ENCODE measurements around the gene BIRC7.
"Not testable (repeated sequence)": the region's sequence is repeated elsewhere in the genome, so short reads cannot be mapped to it uniquely, and the experiment has no call there.

Gene BIRC7

DNA sequence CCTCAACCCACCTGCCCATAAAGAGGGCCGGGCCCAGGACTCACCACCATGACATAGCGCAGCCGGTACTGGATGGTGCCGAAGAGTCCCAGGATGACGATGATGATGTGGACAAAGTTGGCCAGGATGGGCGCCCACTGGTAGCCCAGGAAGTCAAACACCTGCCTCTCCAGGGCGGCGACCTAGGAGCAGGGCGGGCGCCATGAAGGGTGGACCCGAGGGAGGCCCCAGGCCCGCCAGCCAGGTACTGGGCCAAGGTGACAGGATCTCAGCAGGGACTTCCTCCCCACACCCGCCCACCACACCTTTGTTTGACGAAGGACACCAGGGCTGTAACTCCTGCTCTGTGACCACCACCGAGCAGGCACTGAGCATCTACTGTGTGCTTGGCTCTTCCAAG lies 14.2 kb downstream of the BIRC7 start:
- no peak for DNase-seq

DNA sequence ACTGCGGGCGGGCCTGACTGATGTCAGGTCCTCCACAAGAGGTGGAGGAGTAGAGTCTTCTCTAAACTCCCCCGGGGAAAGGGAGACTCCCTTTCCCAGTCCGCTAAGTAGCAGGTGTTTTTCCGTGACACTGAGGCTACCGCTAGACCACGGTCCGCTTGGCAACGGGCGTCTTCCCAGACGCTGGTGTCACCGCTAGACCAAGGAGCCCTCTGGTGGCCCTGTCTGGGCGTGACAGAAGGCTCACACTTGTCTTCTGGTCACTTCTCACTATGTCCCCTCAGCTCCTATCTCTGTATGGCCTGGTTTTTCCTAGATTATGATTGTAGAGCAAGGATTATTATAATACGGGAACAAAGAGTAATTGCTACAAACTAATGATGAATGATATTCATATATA lies 15.6 kb downstream of the BIRC7 start:
- not testable (repeated sequence) for DNase-seq

DNA sequence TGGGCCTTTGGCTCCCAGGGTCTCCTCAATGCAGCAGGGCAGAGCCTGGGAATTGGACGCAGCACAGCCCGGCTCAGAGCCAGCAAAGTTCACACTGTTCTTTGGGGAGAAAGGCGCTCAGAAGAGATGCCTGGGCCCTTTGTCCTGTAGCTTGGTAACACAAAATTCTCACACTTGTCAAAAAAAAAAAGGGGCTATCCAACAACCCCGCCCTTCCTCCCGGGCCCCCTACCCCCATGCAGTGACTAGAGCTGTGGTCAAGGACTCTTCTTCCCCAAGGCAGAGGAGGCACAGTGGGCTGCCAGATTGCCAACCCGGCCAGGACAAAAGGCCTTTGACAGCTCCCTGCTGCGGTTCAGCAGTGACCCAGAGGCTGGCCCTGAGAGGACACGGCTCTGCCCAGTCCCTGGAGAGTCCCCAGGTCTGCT lies 16.6 kb downstream of the BIRC7 start:
- no peak for DNase-seq

GRCh38 chr20:63253065-63253437 lies 17.3 kb downstream of the BIRC7 start:
- no peak for DNase-seq

GRCh38 chr20:63253438-63254231 lies 17.9 kb downstream of the BIRC7 start:
- DNase-seq = no peak

DNA sequence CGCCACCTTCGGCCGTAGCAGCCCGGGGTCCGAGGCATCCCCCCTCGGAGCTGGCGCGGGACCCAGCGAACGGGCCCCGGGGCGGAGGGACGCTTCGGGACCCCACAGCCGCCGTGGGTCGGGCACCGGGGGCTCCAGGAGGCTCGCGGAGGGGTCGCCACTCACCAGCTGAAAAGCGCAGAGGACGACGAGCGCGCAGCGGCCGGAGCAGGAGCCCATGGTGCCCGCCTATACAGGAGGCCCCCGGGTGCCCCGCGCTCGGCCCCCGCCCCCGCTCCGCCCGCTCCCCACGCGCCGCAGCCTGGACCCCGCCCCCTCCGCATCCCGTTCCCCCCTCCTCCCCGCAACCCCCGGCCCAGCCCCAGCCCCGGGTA lies 18.5 kb downstream of the BIRC7 start, which contains the start of gene NKAIN4:
Gene NKAIN4 (minus strand): TSS at position 232 of the 374 bp plus-strand sequence. CDS start 13 bp downstream, at position 219.
- DNase-seq = no peak

GRCh38 chr20:63254606-63255384 lies 19.1 kb downstream of the BIRC7 start:
- DNase-seq = no peak

DNA sequence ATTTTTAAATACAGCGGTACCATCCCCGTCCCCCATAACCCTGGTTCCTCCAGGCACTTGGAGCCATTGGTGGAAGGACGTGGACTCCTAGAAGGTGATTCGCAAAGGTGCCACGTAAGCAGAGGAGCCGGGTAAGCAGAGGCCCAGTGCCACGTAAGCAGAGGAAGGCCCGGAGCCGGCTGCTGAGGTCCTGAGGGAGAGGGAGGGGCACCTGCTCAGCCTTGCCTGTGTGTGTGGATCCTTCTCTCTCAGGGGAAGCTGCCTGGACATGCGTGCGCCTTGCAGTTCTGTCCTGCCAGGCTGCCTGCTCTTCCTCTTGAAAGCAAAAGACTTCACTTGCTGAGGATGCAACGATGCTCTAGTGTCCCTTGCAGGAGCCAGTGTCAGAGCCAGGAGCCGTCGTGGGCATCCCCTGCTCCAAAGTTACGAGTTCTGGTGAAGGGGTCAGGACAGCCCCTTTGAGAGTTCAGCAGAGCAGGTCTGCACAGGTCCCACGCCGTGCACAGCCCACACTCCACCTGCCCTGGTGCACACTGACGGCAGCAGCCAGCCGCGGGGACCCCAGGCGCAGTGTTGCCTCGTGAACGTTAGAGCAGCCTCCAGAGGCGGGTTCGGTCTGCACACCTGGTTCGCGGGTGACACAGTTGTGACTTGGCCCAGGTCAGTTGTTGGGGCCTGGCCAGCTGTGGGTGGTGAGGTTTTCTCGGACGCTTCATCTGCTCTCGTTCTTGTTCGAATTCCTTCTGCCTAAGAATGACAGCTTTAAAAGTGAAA lies 20.4 kb downstream of the BIRC7 start:
- no peak for DNase-seq

DNA sequence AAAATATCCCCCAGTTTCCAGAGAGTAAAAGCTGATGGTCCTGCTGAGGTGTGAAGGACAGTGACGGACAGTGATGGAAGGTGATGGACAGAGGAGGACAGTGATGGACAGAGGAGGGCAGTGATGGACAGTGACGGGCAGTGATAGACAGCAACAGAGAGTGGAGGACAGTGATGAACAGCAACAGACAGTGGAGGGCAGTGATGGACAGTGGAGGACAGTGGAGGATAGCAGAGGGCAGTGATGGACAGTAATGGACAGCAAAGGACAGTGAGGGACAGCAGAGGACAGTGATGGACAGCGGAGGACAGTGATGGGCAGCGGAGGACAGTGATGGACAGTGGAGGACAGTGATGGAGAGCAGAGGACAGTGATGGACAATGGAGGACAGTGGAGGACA lies 21.2 kb downstream of the BIRC7 start:
- DNase-seq = no peak

DNA sequence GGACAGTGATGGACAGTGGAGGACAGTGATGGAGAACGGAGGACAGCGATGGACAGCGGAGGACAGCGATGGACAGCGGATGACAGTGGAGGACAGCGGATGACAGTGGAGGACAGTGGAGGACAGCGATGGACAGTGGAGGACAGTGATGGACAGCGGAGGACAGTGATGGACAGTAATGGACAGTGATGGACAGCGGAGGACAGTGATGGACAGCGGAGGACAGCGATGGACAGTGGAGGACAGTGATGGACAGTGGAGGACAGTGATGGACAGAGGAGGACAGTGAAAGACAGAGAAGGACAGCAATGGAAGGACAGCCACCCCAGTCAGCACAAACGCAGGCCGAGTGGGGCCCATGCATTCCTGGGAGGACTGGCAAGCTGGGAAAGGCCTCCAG lies 21.9 kb downstream of the BIRC7 start:
- no peak for DNase-seq

- DNase-seq = no peak
Measured at GRCh38 chr20:63258781-63259180, 23.1 kb downstream of the BIRC7 start.

DNA sequence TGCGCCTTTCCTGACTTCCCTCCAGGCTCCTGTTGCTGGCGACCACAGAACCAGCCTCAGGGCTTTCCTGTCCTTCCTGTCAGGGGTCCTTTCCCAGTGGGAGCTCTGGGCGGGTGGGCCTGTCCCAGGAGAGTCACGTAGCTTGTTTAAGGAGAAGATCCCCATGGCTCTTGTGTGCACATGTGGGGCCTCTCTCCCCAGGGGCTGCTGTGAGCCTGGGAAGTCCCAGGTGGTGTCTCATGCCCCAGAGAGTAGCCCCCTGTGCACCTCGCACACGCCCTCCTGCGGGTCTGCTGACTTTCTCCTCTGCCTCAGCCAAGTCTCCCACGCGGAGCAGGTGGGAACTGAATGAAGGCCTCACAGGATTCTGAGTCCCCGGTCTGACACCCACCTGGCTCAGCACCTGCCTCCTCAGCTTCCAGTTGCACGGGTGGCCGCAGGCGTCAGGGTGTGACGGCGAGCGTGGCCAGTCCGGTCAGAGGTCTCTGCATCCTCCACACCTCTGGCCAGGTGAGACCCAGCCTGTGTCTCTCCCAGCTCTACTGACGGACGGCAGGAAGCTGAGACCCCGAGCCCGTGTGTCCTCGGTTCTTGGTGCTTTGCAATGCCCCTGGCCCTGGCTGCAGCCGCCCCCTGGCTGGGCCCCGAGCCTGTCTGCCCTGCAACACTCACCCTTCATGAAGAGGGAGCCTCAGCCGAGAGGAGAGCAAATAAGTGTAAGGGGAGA lies 24.2 kb downstream of the BIRC7 start:
- no peak for DNase-seq

DNA sequence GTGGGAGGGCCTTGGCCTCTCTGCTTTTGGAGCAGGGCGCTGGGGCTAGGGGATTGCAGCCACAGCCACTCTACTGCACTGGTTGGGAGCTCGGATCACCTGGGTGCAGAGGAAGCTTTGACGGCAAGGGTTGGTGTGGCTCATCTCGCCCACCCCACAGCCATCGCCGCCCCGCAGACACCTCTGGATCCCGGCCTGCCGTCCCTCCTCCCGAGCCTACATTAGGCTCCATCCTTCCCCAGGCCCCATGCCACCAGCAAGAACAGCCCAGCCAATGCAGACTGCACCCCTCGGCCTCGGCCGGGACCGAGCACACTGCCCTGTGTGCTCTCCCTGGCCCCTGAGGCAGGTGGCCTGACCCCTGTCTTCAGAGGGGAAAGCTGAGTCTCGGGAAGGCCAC lies 24.8 kb downstream of the BIRC7 start:
- DNase-seq = no peak

DNA sequence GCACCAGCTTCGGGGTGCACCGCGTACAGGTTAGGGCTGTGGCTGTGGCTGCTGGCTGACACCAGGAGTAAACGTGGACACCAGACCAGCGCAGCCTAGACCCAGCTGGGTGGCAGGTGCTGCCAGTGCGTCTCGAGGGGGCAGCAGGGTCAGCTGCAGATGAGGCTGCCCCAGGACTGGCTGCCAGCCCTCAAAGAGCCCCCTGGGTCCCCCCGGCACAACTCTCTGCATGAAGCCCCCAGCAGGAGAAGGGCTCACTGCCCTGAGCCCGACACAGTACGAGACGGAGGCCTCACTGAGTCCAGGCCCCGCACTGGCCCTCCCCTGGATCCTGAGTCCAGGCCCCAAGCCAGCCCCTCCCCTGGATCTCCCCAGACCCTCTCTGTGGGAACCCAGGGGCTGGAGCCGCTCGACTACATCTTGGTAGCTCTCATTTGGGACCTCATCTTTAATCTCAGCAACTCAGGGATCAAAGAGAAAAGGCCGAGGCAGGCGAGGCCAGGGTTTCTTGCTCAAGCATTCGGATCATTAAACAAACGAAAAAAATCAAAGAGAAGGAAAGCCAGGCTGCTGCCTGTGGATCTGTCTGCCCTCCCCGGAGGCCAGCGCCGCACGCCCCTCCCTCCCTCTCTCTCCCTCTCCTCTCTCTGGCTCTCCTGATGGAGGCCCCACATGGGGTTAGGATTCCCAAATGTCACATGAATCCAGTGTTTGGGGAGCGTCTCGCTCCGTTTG lies 25.5 kb downstream of the BIRC7 start:
- no peak for DNase-seq

DNA sequence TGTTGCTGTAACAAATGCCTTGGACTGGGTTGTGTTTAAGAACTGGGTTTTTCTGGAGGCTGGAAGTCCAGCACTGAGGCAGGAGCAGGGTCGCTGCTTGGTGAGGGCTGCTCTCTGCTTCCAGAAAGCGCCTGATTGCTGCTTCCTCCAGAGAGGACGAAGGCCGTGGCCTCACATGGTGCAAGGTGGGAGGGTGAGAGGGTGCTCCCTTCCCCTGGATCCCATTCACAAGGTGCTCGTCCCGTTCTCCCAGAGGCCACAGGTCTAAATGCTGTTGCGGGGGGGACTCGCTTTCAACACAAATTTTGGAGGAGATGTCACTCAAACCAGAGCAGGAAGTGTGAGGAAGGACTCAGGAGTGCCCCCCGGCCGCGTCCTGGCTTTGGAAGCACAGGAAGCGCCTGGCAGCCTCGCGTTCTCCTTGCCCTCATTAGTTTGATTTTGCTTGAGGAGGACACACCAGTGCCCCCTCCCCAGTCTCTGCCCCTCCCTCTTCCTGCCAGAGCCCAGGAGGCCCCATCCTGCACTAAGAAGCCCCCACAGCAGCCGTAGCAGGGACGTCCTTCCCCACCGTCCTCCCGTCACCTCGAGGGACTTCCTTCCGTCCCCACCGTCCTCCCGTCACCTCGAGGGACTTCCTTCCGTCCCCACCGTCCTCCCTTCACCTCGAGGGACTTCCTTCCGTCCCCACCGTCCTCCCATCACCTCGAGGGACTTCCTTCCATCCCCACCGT lies 26.3 kb downstream of the BIRC7 start:
- DNase-seq = no peak

DNA sequence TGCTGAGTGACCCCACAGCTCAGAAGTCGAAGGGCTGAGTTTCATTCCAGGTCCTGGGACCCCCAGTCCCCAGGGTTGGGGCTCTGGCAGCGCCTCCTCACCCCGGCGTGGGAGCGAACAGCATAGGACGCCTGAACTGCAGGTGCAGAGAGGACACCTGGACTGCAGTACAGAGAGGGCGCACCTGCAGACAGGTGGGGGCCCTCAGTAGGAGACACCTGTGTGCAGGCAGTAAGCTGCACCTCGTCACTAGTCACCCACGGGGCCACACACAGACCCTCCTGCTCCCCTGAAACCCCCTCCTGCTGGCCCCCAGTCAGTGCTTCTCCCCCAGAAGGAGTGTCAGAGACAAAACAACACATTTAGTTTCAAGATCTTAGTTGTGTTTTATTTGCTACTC lies 27.1 kb downstream of the BIRC7 start:
- DNase-seq = no peak

DNA sequence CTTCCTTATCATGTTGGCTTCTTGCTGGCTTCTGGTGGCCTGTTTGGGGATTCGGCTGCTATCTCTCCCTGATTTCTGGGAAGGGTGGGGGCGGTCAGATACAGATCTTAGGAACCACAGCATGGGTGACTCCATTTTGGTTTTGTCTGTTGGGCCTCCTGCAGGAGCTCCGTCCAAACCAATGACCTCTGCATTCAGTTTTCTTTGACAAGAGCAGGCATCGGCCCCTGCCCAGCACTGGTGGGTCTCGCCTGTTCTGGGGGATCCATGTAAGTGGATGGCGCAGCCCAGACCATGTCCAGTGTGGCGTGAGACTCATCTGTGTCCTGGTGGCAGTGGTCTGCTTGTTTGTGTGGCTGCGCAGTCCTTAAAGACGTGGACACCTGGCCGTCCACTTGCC lies 28.3 kb downstream of the BIRC7 start:
- no peak for DNase-seq

GRCh38 chr20:63264519-63264918 lies 28.8 kb downstream of the BIRC7 start:
- no peak for DNase-seq

DNA sequence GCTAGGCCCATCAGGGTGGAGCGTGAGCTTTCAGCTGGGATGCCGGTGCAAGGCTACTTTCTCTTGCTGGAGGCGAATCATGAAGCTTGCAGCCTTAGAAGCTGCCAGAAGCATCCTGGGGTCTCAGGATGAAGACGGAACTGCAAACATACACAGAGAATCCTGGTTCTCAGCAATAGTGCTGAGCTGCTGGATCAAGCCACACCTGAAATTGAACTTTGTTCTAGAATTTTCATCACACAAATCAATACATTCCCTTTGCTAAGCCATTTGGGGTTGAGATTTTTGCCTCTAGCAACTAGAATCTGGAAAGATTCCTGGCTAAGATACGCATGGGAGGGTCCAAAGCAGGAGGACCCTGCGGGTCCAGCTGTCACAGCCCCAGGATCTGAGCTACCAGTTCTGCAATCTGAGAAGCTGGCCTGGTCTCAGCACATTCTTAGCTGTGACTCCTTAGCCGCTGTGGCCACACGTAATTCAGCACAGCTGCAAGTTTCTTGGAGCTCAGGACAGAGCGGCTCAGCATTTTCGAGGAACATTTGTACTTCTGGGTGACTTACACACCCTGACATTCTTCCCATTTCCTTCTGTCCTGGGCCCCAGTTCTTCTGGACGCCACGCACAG lies 30.3 kb downstream of the BIRC7 start:
- DNase-seq = no peak

GRCh38 chr20:63267691-63268090 lies 32.0 kb downstream of the BIRC7 start:
- no peak for DNase-seq

- DNase-seq = no peak
Measured at GRCh38 chr20:63268256-63268655, 32.6 kb downstream of the BIRC7 start.

All from cortex of kidney (tissue), 1 donor.